SU-DHL-6 (cell line): ENCODE measurements around the gene PGAP6.

Source experiments
- CTCF ChIP-seq: fragments of 200-600 bp; sonication (generic); IDR thresholded peaks from one replicate; pipeline ENCODE4 v1.5.1; 2017; ENCODE audit warnings: antibody characterized with exemption, mild to moderate bottlenecking, low read length, moderate library complexity; ENCODE audit not compliant: insufficient read depth, poor library complexity, severe bottlenecking
- EZH2phosphoT487 ChIP-seq: fragments of 200-600 bp; sonication (generic), shearing (Covaris generic); conservative IDR thresholded peaks from 2 replicates; pipeline ENCODE4 v1.6.1; 2018; ENCODE audit warnings: mild to moderate bottlenecking, antibody characterized with exemption, low read length, moderate library complexity, mixed read lengths

GRCh38 chr16:368388-369158 is 13.2 kb downstream of the PGAP6 start:
- TF ChIP-seq CTCF (no peak), EZH2phosphoT487 (no peak)
